ENCODE data around the gene AMMECR1L. TPM values are rescaled to one million over a fixed set of nuclear protein-coding genes. Genes with fewer than 3 reads are reported as not detected.

AMMECR1L gene
- total RNA-seq, 4 donors from 2014 or later: 12.4 to 15.0 (median 14.1) TPM

- TF ChIP-seq EP300 (IDR thresholded peaks at IDR 0.05): no peak
- TF ChIP-seq POLR2AphosphoS5 (IDR thresholded peaks at IDR 0.05): no peak
- no peak for TF ChIP-seq POLR2A (IDR thresholded peaks at IDR 0.05)
- TF ChIP-seq, protein P1, sequence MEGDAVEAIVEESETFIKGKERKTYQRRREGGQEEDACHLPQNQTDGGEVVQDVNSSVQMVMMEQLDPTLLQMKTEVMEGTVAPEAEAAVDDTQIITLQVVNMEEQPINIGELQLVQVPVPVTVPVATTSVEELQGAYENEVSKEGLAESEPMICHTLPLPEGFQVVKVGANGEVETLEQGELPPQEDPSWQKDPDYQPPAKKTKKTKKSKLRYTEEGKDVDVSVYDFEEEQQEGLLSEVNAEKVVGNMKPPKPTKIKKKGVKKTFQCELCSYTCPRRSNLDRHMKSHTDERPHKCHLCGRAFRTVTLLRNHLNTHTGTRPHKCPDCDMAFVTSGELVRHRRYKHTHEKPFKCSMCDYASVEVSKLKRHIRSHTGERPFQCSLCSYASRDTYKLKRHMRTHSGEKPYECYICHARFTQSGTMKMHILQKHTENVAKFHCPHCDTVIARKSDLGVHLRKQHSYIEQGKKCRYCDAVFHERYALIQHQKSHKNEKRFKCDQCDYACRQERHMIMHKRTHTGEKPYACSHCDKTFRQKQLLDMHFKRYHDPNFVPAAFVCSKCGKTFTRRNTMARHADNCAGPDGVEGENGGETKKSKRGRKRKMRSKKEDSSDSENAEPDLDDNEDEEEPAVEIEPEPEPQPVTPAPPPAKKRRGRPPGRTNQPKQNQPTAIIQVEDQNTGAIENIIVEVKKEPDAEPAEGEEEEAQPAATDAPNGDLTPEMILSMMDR (IDR thresholded peaks at IDR 0.05): no peak
- no peaks in the 10 kb centered on the region for H3K9me3 ChIP-seq
- H3K27ac ChIP-seq: no peak overlapping the region
- 74 to 89% methylated on average over 2 to 3 of the region's 4 CpGs for WGBS, 2 donors (ENCODE audit: low coverage in 1 of 2)
- no peak for ATAC-seq
- peaks cover 0 to 42% (median 9%) of the 10 kb centered on the region in 3 donors for H3K4me1 ChIP-seq
- H3K36me3 ChIP-seq: peaks cover 0 to 46% of the 10 kb centered on the region in 2 donors
- H3K27me3 ChIP-seq: no peaks in the 10 kb centered on the region
- no peak overlapping the region for H3K4me3 ChIP-seq
Observed at GRCh38 chr2:127853671-127854070, 32.1 kb downstream of the AMMECR1L start.

DNA sequence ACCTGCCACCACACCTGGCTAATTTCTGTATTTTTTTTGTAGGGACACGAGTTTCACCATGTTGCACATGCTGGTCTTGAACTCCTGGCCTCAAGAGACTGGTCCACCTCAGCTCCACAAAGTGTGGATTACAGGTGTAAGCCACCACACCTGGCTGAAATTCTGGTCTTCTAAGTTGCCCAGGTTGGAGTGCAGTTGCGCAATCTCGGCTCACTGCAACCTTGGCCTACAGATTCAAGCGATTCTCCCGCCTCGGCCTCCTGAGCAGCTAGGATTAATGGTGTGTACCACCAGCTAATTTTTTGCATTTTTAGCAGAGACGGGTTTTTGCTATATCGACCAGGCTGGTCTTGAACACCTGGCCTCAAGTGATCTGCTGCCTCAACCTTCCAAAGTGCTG is 33.4 kb downstream of the AMMECR1L start:
- Histone ChIP-seq H3K9me3 (no peaks in the 10 kb centered on the region), H3K27me3 (no peaks in the 10 kb centered on the region), H3K36me3 (peaks cover 0 to 59% of the 10 kb centered on the region in 2 donors), H3K27ac (no peak overlapping the region), H3K4me1 (peaks cover 0 to 37% (median 9%) of the 10 kb centered on the region in 3 donors), H3K4me3 (no peak overlapping the region)
- ATAC-seq: no peak
- WGBS, 2 donors (ENCODE audit: low coverage in 1 of 2): 92 to 100% methylated on average over 1 to 5 of the region's 8 CpGs
- no peak for TF ChIP-seq POLR2A (IDR thresholded peaks at IDR 0.05)
- no peak for TF ChIP-seq POLR2AphosphoS5 (IDR thresholded peaks at IDR 0.05)
- TF ChIP-seq, protein P1 (IDR thresholded peaks at IDR 0.05): no peak
- no peak for TF ChIP-seq EP300 (IDR thresholded peaks at IDR 0.05)

- Histone ChIP-seq H3K27me3 (no peaks in the 10 kb centered on the region), H3K4me3 (no peak overlapping the region), H3K9me3 (no peaks in the 10 kb centered on the region), H3K27ac (no peak overlapping the region), H3K4me1 (no peaks in the 10 kb centered on the region), H3K36me3 (peaks cover 0 to 88% of the 10 kb centered on the region in 2 donors)
- TF ChIP-seq POLR2A (IDR thresholded peaks at IDR 0.05) (no peak), EP300 (IDR thresholded peaks at IDR 0.05) (no peak), POLR2AphosphoS5 (IDR thresholded peaks at IDR 0.05) (no peak)
- TF ChIP-seq, protein P1 (IDR thresholded peaks at IDR 0.05): no peak
- 80 to 85% methylated on average over 5 to 7 of the region's 7 CpGs for WGBS, 2 donors (ENCODE audit: low coverage in 1 of 2)
- ATAC-seq: no peak
Observed at GRCh38 chr2:127847931-127848330, 37.8 kb downstream of the AMMECR1L start.

DNA sequence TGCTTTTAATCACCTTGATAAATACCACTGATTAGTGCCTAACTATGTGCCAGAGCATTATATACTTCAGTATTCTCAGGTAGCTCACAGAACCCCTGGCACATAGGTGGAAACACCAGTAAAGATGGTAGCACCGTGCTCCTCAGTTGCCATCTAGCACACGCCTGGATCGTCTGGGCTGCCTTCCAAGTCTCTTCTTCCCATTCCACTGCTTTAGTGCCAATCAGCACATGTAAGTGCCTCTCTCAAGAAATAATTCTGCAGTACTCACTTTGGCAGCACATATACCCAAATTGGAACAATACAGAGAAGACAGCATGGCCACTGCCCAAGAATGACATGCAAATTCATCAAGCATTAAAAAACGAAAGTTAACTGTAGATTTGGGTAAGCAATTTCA is 40.8 kb downstream of the AMMECR1L start:
- no peaks in the 10 kb centered on the region for H3K27me3 ChIP-seq
- peaks cover 0 to 59% of the 10 kb centered on the region in 2 donors for H3K36me3 ChIP-seq
- no peak for ATAC-seq
- TF ChIP-seq, protein P1 (IDR thresholded peaks at IDR 0.05): no peak
- TF ChIP-seq POLR2AphosphoS5 (IDR thresholded peaks at IDR 0.05) (no peak), POLR2A (IDR thresholded peaks at IDR 0.05) (no peak), EP300 (IDR thresholded peaks at IDR 0.05) (no peak)
- H3K27ac ChIP-seq: no peak overlapping the region
- H3K4me1 ChIP-seq: no peaks in the 10 kb centered on the region
- WGBS, 2 donors (ENCODE audit: low coverage in 1 of 2): 53 to 81% methylated on average over 4 of the region's 4 CpGs
- H3K4me3 ChIP-seq: no peak overlapping the region
- H3K9me3 ChIP-seq: no peaks in the 10 kb centered on the region

DNA sequence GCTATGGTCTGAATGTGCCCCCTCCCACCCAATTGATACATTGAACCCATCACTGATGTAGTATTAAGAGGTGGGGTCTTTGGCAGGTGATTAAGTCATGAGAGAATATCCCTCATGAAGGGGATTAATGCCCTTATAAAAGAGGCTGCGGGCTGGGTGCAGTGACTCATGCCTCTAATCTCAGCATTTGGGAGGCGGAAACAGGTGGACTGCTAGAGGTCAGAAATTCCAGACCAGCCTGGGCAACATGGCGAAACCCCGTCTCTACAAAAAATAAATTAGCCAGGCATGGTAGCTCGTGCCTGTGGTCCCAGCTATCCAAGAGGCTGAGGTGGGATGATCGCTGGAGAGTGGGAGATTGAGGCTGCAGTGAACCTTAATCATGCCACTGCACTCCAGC is 42.1 kb downstream of the AMMECR1L start:
- no peaks in the 10 kb centered on the region for H3K27me3 ChIP-seq
- no peak overlapping the region for H3K27ac ChIP-seq
- H3K9me3 ChIP-seq: no peaks in the 10 kb centered on the region
- peaks cover 0 to 46% of the 10 kb centered on the region in 2 donors for H3K36me3 ChIP-seq
- ATAC-seq: no peak
- H3K4me3 ChIP-seq: no peak overlapping the region
- TF ChIP-seq, protein P1 (IDR thresholded peaks at IDR 0.05): no peak
- TF ChIP-seq EP300 (IDR thresholded peaks at IDR 0.05) (no peak), POLR2AphosphoS5 (IDR thresholded peaks at IDR 0.05) (no peak), POLR2A (IDR thresholded peaks at IDR 0.05) (no peak)
- WGBS, 2 donors (ENCODE audit: low coverage in 1 of 2): 100% methylated on average over 2 of the region's 6 CpGs; no CpG with 5 or more reads in 1 of the 2 donors
- no peaks in the 10 kb centered on the region for H3K4me1 ChIP-seq
